Measurements from ENCODE around the gene MEIOB. TPM values are rescaled to one million over a fixed set of nuclear protein-coding genes. Genes with fewer than 3 reads are reported as not detected.

Gene MEIOB
- total RNA-seq, 1 donor from 2014 or later: not detected

GRCh38 chr16:1850981-1851380, 21.0 kb downstream of the MEIOB start:
- ATAC-seq: no peak
- intact Hi-C loops (cut with DNase I): no loop called here

GRCh38 chr16:1846416-1846815, 25.5 kb downstream of the MEIOB start:
- DNase-seq (ENCODE audit: missing footprints): no peak
- ATAC-seq: no peak
- intact Hi-C loops (cut with DNase I): no loop called here

More at GRCh38 chr16:1850981-1851380, 21.0 kb downstream of the MEIOB start:
- DNase-seq (ENCODE audit: missing footprints): no peak

GRCh38 chr16:1845985-1846384, 26.0 kb downstream of the MEIOB start:
- intact Hi-C loops (cut with DNase I): no loop called here
- no peak for DNase-seq (ENCODE audit: missing footprints)

GRCh38 chr16:1839554-1839953, 32.4 kb downstream of the MEIOB start:
- ATAC-seq: no peak
- DNase-seq (ENCODE audit: missing footprints): no peak
- intact Hi-C loops (cut with DNase I): no loop called here

More at GRCh38 chr16:1845985-1846384, 26.0 kb downstream of the MEIOB start:
- no peak for ATAC-seq

- ATAC-seq (no peak), DNase-seq (ENCODE audit: missing footprints) (no peak)
- intact Hi-C loops (cut with DNase I): no loop called here
Measured at GRCh38 chr16:1834096-1834495, 37.9 kb downstream of the MEIOB start.

GRCh38 chr16:1832838-1833454, 39.0 kb downstream of the MEIOB start:
- intact Hi-C loops (cut with DNase I): no loop called here
- ATAC-seq: no peak
- DNase-seq (ENCODE audit: missing footprints): no peak

- DNase-seq (ENCODE audit: missing footprints) (no peak), ATAC-seq (no peak)
- intact Hi-C loops (cut with DNase I): no loop called here
Measured at GRCh38 chr16:1831186-1832075, 40.5 kb downstream of the MEIOB start.

GRCh38 chr16:1830213-1830612, 41.8 kb downstream of the MEIOB start:
- DNase-seq (ENCODE audit: missing footprints): no peak
- intact Hi-C loops (cut with DNase I): no loop called here
- no peak for ATAC-seq

- ATAC-seq: no peak
- no peak for DNase-seq (ENCODE audit: missing footprints)
- intact Hi-C loops (cut with DNase I): loop anchor here (5.0 kb wide), 1 partner anchor 217 kb away; the partner anchor contains the start of genes CRAMP1 and IFT140
Measured at GRCh38 chr16:1828645-1829410, 43.1 kb downstream of the MEIOB start.

GRCh38 chr16:1826691-1827573, 45.0 kb downstream of the MEIOB start, which contains the start of the genes FAHD1 and HAGH:
Gene FAHD1 (plus strand): TSS chr16:1827206. CDS start chr16:1827239, 33 bp downstream.
Gene HAGH (minus strand): TSS chr16:1826825. CDS start chr16:1826787, 38 bp downstream.
- peak; percentile 96 for DNase-seq (ENCODE audit: missing footprints)
- ATAC-seq: peak; percentile 96
- intact Hi-C loops (cut with DNase I): loop anchor here (5.0 kb wide), 1 partner anchor 215 kb away; the partner anchor contains the start of genes CRAMP1 and IFT140

- intact Hi-C loops (cut with DNase I): loop anchor here (5.0 kb wide), 1 partner anchor 214 kb away; the partner anchor contains the start of genes CRAMP1 and IFT140
- peak; percentile 8 for ATAC-seq
- no peak for DNase-seq (ENCODE audit: missing footprints)
Measured at GRCh38 chr16:1825864-1826690, 45.9 kb downstream of the MEIOB start.

GRCh38 chr16:1825381-1825863, 46.5 kb downstream of the MEIOB start:
- ATAC-seq (no peak), DNase-seq (ENCODE audit: missing footprints) (no peak)
- intact Hi-C loops (cut with DNase I): loop anchor here (5.0 kb wide), 1 partner anchor 213 kb away; the partner anchor contains the start of genes CRAMP1 and IFT140

- no peak for DNase-seq (ENCODE audit: missing footprints)
- intact Hi-C loops (cut with DNase I): loop anchor here (5.0 kb wide), 1 partner anchor 37 kb away; no protein-coding TSS in a partner anchor
- ATAC-seq: no peak
Measured at GRCh38 chr16:1823821-1824220, 48.1 kb downstream of the MEIOB start.

- DNase-seq (ENCODE audit: missing footprints): no peak
- no peak for ATAC-seq
Measured at GRCh38 chr16:1822801-1823200, 49.2 kb downstream of the MEIOB start.

GRCh38 chr16:1821861-1822611, 49.9 kb downstream of the MEIOB start:
- ATAC-seq (no peak), DNase-seq (ENCODE audit: missing footprints) (no peak)
- intact Hi-C loops (cut with DNase I): loop anchor here (5.0 kb wide), 1 partner anchor 35 kb away; no protein-coding TSS in a partner anchor

More at GRCh38 chr16:1822801-1823200, 49.2 kb downstream of the MEIOB start:
- intact Hi-C loops (cut with DNase I): loop anchor here (5.0 kb wide), 1 partner anchor 36 kb away; no protein-coding TSS in a partner anchor

GRCh38 chr16:1820946-1821290, 51.0 kb downstream of the MEIOB start:
- no peak for DNase-seq (ENCODE audit: missing footprints)
- intact Hi-C loops (cut with DNase I): loop anchor here (5.0 kb wide), 1 partner anchor 34 kb away; no protein-coding TSS in a partner anchor
- ATAC-seq: no peak
